Mesothelial cell of epicardium (in vitro differentiated cells): Measurements from ENCODE around the gene PSPN. TPM values are rescaled to one million over a fixed set of nuclear protein-coding genes. Genes with fewer than 3 reads are reported as not detected.
"Not testable (repeated sequence)": the region's sequence is repeated elsewhere in the genome, so short reads cannot be mapped to it uniquely, and the experiment has no call there.

ENCODE experiments used
- DNase-seq, 2 experiments: peaks; one replicate each; pipeline ENCODE4 v3.0.0; 2021; ENCODE audit warnings: low spot score in 2 of 2; ENCODE audit not compliant: unreplicated experiment in 2 of 2
- H3K27ac Mint-ChIP-seq: 2 replicates; pipeline ENCODE4 v1.8.0; 2021; ENCODE audit warnings: mixed read lengths
- H3K27me3 Mint-ChIP-seq: 2 replicates; pipeline ENCODE4 v1.8.0; 2021; ENCODE audit warnings: low read depth, mixed read lengths
- H3K36me3 Mint-ChIP-seq: 2 replicates; pipeline ENCODE4 v1.8.0; 2021; ENCODE audit warnings: mixed read lengths
- H3K4me1 Mint-ChIP-seq: 2 replicates; pipeline ENCODE4 v1.8.0; 2021; ENCODE audit warnings: mixed read lengths
- H3K4me3 Mint-ChIP-seq: 2 replicates; pipeline ENCODE4 v1.8.0; 2021; ENCODE audit warnings: mild to moderate bottlenecking, moderate library complexity, mixed read lengths
- H3K9me3 Mint-ChIP-seq: 2 replicates; pipeline ENCODE4 v1.8.0; 2021; ENCODE audit warnings: mixed read lengths
- total RNA-seq: library from RNA; stranded (reverse); gene quantifications from 3 replicates; pipeline ENCODE4 v1.2.1, GENCODE V29; 2021
- TF ChIP-seq, protein P1 (sequence below): fragments of 200-600 bp; sonication (generic); IDR thresholded peaks from one replicate; pipeline ENCODE4 v1.5.0; 2021; ENCODE audit warnings: antibody characterized with exemption; ENCODE audit not compliant: unreplicated experiment

PSPN gene
- total RNA-seq, 1 donor from 2014 or later = 3.6 TPM

DNA sequence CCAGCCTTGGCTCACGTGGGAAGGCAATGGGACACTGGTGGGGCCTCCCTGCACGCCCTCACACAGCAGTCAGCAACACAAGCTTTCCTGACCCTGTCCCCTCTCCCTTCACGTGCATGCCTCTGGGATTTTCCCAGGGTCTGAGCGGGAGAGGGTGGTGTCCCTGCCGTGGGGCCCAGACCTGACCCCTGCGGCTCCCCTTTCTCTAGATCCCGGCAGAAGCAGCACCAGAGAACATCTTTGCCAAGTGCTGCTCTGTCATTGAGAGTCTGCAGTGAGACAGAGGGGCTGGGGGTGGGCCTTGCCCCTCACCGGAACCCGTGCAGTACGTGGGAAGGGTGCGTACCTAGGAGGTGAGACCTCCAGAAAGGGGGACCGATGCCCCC, 36.3 kb upstream of the PSPN start:
- Mint-ChIP-seq H3K27me3 (no peaks in the 10 kb centered on the region), H3K4me1 (peaks cover 8% of the 10 kb centered on the region), H3K27ac (no peak overlapping the region), H3K4me3 (no peak overlapping the region), H3K36me3 (peaks cover 11% of the 10 kb centered on the region), H3K9me3 (no peaks in the 10 kb centered on the region)
- DNase-seq = no peak
- TF ChIP-seq, protein P1, sequence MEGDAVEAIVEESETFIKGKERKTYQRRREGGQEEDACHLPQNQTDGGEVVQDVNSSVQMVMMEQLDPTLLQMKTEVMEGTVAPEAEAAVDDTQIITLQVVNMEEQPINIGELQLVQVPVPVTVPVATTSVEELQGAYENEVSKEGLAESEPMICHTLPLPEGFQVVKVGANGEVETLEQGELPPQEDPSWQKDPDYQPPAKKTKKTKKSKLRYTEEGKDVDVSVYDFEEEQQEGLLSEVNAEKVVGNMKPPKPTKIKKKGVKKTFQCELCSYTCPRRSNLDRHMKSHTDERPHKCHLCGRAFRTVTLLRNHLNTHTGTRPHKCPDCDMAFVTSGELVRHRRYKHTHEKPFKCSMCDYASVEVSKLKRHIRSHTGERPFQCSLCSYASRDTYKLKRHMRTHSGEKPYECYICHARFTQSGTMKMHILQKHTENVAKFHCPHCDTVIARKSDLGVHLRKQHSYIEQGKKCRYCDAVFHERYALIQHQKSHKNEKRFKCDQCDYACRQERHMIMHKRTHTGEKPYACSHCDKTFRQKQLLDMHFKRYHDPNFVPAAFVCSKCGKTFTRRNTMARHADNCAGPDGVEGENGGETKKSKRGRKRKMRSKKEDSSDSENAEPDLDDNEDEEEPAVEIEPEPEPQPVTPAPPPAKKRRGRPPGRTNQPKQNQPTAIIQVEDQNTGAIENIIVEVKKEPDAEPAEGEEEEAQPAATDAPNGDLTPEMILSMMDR = no peak

DNA sequence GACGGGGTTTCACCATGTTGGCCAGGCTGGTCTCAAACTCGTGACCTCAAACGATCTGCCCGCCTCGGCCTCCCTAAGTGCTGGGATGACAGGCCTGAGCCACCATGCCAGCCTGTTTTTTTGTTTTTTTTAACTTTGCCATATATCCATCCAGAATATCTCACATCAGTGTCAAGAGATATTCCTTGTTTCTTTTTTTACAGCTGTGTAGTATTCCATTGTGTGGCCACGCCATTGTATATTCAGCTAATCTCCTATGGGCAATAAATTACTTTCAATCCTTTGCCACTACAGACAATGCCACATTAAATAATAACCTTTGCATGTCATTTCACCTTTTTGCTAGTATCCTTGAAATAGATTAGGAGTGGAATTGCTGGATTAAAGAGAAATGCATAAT, 33.6 kb upstream of the PSPN start:
- Mint-ChIP-seq H3K27ac (no peak overlapping the region), H3K36me3 (peaks cover 7% of the 10 kb centered on the region), H3K4me3 (no peak overlapping the region), H3K4me1 (peaks cover 8% of the 10 kb centered on the region), H3K9me3 (no peaks in the 10 kb centered on the region), H3K27me3 (no peaks in the 10 kb centered on the region)
- no peak for DNase-seq
- TF ChIP-seq, protein P1 = no peak

DNA sequence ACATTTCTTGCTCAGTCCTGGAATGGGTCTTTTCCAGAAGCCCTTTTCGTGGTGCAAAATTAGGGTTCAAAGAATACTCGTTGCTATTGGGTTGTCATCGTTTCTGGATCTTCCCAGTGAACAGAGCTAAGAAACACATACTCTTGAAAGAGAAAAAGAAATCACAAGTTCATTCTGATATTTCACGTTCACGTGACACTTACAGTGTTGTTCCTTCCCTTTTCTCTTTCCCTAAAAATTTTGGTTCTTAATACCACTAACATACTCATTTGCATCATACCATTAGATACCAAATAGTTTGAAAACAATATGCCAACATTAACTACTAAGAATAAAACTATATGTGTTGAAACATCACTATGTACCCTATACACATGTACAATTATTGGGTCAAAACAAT, 30.7 kb upstream of the PSPN start:
- H3K4me1 Mint-ChIP-seq = no peaks in the 10 kb centered on the region
- H3K36me3 Mint-ChIP-seq = no peaks in the 10 kb centered on the region
- no peaks in the 10 kb centered on the region for H3K27me3 Mint-ChIP-seq

DNA sequence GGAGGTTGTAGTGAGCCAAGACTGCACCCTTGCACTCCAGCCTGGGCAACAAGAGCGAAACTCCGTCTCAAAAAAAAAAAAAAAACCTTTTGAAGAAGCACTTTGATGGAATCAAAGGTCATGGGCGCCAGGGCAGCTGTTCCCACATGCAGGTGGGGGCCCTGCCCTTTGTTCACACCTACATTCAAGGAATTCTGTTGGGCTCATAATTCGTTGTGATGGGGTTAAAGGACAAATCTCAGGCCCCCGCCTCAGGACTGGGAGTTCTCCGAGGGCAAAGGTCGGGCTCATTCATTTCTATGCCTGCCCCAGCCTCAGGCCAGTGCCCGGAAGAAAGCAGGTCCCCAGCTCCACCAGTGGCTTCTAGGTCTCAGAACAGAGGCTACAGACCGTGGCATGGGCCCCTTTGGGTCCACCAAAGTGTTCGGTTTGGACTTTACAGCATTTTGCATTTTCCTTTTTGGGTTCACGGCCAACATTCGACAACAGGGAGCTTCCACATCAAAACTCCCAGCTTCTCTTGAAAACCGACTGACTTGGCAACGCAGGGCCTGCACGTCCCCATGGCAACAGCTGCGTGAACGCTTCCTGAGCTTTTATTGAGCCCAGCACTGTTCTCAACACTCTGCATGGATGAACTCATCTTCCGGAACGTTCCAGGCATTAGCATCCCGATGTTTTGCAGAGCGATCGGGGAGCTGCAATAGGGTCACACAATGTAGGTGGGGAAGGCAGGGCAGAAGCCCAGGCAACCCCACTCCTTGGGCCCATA, 27.3 kb upstream of the PSPN start:
- no peak for DNase-seq
- no peaks in the 10 kb centered on the region for H3K4me1 Mint-ChIP-seq
- H3K9me3 Mint-ChIP-seq = no peaks in the 10 kb centered on the region
- H3K4me3 Mint-ChIP-seq = no peak overlapping the region
- TF ChIP-seq, protein P1 = no peak
- H3K36me3 Mint-ChIP-seq = no peaks in the 10 kb centered on the region
- H3K27me3 Mint-ChIP-seq = no peaks in the 10 kb centered on the region
- H3K27ac Mint-ChIP-seq = no peak overlapping the region

More for the DNA sequence above, 30.7 kb upstream of the PSPN start:
- DNase-seq = no peak
- Mint-ChIP-seq H3K4me3 (no peak overlapping the region), H3K27ac (no peak overlapping the region), H3K9me3 (no peaks in the 10 kb centered on the region)
- TF ChIP-seq, protein P1 = no peak

DNA sequence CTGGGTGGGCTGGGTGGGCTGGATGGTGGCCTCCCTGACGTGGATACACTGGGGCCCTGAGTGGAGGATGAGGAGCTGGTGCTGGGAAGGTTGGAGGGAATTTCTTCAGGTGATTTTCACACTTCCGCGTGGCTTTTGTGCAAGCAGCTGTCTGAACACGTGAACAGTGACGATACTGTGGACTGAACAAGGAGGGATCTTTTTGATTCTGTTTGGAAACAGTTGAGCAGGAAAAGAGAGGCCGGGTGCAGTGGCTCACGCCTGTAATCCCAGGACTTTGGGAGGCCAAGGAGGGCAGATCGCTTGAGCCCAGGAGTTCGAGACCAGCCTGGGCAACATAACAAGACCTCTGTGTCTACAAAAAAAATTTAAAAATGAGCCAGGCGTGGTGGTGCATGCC, 26.3 kb upstream of the PSPN start:
- Mint-ChIP-seq H3K27me3 (no peaks in the 10 kb centered on the region), H3K4me3 (no peak overlapping the region), H3K4me1 (no peaks in the 10 kb centered on the region), H3K36me3 (no peaks in the 10 kb centered on the region), H3K9me3 (no peaks in the 10 kb centered on the region), H3K27ac (no peak overlapping the region)
- TF ChIP-seq, protein P1 = no peak
- no peak for DNase-seq

DNA sequence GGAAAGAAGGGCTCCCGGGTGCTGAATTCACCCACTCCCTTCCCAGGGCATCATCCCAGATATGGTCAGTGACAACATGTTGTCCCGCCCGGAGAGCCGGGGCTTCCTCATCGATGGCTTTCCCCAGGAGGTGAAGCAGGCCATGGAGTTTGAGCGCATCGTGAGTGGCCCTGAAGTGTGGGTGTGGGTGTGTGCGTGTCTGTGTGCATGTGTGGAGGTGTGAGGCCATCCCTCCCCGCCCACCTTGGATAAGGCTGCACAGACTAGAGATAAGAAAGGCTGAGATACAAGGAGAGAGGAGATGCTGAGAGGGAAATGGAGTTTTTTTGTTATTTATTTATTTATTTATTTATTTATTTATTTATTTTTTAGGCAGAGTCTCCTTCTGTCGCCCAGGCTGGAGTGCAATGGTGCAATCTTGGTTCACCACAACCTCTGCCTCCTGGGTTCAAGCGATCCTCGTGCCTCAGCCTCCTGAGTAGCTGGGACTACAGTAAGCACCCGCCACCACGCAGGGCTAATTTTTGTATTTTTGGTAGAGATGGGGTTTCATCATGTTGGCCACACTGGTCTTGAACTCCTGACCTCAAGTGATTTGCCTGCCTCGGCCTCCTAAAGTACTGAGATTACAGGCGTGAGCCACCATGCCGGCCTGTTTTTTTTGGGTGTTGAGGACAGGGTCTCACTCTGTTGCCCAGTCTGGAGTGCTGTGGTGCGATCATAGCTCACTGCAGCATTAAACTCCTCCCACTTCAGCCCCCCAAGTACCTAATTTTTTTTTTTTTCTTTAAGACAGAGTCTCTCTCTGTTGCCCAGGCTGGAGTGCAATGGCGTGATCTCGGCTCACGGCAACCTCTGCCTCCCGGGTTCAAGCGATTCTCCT, 24.6 kb upstream of the PSPN start:
- H3K36me3 Mint-ChIP-seq, H3K4me1 Mint-ChIP-seq, H3K9me3 Mint-ChIP-seq, DNase-seq, H3K4me3 Mint-ChIP-seq, H3K27me3 Mint-ChIP-seq, H3K27ac Mint-ChIP-seq: not testable (repeated sequence)
